H7 (cell line): Measurements from ENCODE around the gene ZBTB7C. TPM values are rescaled to one million over a fixed set of nuclear protein-coding genes. Genes with fewer than 3 reads are reported as not detected.

Experiments
- DNase-seq: peaks from one replicate; pipeline ENCODE4 v3.0.0; 2012
- H3K27me3 ChIP-seq: 2 replicates; pipeline ENCODE4 v1.6.0; 2011; ENCODE audit warnings: mild to moderate bottlenecking, low read length; ENCODE audit not compliant: control insufficient read depth, insufficient read depth
- H3K36me3 ChIP-seq: replicated peaks from 2 replicates; pipeline ENCODE4 v1.5.1; 2011; ENCODE audit warnings: low read length; ENCODE audit not compliant: control insufficient read depth, insufficient read depth
- H3K4me3 ChIP-seq: 2 replicates; pipeline ENCODE4 v1.5.1; 2011; ENCODE audit warnings: low read depth, mild to moderate bottlenecking, control low read depth, low read length, moderate library complexity; ENCODE audit not compliant: insufficient read depth
- total RNA-seq: library from RNA; depleted of rRNA; stranded (reverse); fragments of >200 nt; shearing (Covaris generic); gene quantifications from 2 replicates; pipeline ENCODE4 v1.2.3, GENCODE V29; 2014

ZBTB7C gene
- total RNA-seq, 1 experiment from 2014 or later = 0.38 TPM

- Histone ChIP-seq H3K27me3 (peaks cover 1% of the 10 kb centered on the region; the same call in 1 of the 2 replicates), H3K36me3 (no peaks in the 10 kb centered on the region), H3K4me3 (no peak overlapping the region)
- no peak for DNase-seq
Observed at GRCh38 chr18:48433541-48433940, 24.4 kb upstream of the ZBTB7C start.

GRCh38 chr18:48430150-48430549 lies 21.0 kb upstream of the ZBTB7C start:
- H3K27me3 ChIP-seq = peaks cover 1% of the 10 kb centered on the region; the same call in 1 of the 2 replicates
- DNase-seq = no peak
- no peaks in the 10 kb centered on the region for H3K36me3 ChIP-seq
- no peak overlapping the region for H3K4me3 ChIP-seq

GRCh38 chr18:48428475-48429177 lies 19.4 kb upstream of the ZBTB7C start:
- no peaks in the 10 kb centered on the region for H3K36me3 ChIP-seq
- DNase-seq = no peak
- H3K4me3 ChIP-seq = no peak overlapping the region
- peaks cover 4% of the 10 kb centered on the region for H3K27me3 ChIP-seq

GRCh38 chr18:48422947-48423378 lies 13.8 kb upstream of the ZBTB7C start:
- peaks cover 5% of the 10 kb centered on the region for H3K27me3 ChIP-seq
- peak; percentile 59 for DNase-seq
- H3K36me3 ChIP-seq = no peaks in the 10 kb centered on the region
- peak overlapping the region; percentile 14; the same call in 1 of the 2 replicates for H3K4me3 ChIP-seq

DNA sequence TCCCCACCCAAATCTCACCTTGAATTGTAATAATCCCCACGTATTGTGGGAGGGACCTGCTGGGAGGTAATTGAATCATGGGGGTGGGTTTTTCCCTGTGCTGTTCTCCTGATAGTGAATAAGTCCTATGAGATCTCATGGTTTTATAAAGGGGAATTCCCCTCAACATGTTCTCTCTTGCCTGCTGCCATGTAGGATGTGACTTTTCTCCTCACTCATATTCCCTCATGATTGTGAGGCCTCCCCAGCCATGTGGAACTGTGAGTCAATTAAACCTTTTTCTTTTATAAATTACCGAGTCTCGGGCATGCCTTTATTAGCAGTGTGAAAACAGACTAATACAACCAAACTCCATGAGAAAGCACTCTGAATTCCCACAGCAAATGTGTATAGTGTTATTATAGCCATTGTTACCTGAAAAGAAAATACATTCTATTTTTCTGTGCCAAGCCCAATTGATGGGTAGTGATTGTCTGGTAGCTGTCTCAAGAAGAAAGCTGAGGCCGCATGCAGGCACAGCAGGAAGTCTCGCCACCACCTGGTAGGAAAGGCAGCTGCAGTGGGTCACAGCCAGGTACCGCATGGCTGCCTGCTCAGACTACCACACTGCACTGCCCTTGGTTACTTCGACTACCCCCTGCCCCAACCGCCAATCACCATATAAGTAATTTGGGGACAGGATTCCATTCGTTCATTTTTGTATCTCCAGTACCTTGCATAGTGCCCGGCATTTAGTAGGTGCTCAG lies 10.3 kb upstream of the ZBTB7C start:
- no peak overlapping the region for H3K4me3 ChIP-seq
- no peaks in the 10 kb centered on the region for H3K36me3 ChIP-seq
- peaks cover 10% of the 10 kb centered on the region for H3K27me3 ChIP-seq
- peak; percentile 43 for DNase-seq

DNA sequence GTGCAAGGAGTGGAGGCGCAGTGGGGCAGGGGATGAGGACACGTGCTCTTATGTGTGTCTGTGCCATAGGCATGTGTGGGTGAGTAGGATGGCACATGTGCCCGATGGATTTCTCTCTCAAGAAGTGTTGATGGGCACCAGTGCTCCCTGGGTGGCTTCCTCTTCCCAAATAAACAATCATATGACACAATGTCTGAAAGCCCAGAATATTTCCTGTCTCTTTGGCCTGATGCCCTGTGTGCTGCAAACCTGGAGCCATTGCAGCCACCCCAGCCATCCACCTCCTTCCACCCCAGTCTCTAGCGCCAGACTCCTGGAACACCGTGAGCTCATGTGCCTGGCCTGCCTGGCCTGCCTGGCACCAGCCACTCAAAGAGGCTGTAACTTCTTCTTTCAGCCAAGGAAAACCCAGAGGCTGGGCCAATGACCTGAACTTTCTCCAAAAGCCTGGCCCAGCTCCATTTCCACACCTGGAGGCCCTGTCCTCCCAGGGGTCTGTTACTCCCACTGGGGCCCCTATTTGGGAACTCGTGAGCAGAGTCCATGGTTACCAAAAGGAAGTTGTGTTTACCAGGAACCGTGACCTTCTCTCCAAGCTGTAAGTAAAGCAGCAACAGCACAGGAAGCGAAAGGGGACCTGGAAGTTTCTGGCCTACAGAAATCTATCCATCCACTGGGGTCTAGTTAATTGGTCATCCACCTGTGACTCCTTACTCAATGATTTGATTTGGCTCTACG lies 9.5 kb upstream of the ZBTB7C start:
- peaks cover 8% of the 10 kb centered on the region for H3K27me3 ChIP-seq
- DNase-seq = no peak

DNA sequence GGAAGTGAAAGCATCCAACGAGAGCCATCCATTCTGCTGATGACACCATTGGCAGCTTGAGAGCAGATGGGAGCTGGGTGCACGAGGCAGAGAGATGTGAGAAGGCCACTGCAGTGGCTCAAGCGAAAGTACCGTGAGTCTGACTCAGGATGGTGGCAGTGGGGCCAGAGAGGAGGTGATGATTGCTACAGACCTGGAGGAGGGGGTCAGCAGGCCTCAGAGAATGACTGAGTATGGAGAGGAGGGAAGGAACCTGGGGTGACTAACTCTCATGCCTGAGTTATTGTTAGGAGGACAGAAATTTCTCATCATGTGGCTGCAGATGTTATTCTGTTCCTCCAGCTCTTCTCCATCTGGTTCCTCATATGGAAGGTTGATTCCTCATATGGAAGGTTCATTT lies 8.8 kb upstream of the ZBTB7C start:
- DNase-seq = no peak
- Histone ChIP-seq H3K36me3 (no peaks in the 10 kb centered on the region), H3K27me3 (peaks cover 5% of the 10 kb centered on the region; the same call in 1 of the 2 replicates), H3K4me3 (no peak overlapping the region)

More for the DNA sequence above, 9.5 kb upstream of the ZBTB7C start:
- Histone ChIP-seq H3K4me3 (no peak overlapping the region), H3K36me3 (no peaks in the 10 kb centered on the region)

- Histone ChIP-seq H3K36me3 (no peaks in the 10 kb centered on the region), H3K4me3 (no peak overlapping the region), H3K27me3 (peaks cover 41% of the 10 kb centered on the region)
- DNase-seq = no peak
Observed at GRCh38 chr18:48413342-48413741, 4.2 kb upstream of the ZBTB7C start.

DNA sequence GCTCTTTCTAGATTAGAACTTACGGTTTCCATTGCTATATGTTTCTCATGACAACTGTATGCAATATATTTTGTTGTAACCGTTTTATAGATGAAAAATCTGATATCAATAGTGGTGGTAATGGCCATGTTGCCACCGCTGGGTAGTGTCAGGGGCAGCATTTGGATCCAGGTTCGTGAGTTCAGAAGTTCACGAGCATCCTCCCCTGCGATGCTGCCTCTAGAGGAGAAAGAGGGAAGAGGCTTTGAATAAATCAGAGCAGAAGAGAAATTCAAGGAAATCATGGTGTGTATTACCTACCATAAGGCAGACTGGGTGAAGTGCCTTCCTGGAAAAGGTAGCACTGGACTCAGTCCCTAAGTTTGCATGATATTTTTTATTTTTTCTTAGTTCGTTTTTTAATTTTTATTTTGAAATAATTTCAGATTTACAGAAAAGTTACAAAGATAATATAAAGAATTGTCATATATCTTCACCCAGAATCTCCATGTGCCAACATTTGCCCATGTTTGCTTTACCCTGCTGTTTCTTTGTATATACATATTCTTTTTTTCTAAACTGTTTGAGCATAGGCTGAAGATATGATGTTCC lies 3.3 kb upstream of the ZBTB7C start:
- peaks cover 50% of the 10 kb centered on the region for H3K27me3 ChIP-seq
- DNase-seq = peak; percentile 76
- H3K36me3 ChIP-seq = no peaks in the 10 kb centered on the region
- H3K4me3 ChIP-seq = no peak overlapping the region

DNA sequence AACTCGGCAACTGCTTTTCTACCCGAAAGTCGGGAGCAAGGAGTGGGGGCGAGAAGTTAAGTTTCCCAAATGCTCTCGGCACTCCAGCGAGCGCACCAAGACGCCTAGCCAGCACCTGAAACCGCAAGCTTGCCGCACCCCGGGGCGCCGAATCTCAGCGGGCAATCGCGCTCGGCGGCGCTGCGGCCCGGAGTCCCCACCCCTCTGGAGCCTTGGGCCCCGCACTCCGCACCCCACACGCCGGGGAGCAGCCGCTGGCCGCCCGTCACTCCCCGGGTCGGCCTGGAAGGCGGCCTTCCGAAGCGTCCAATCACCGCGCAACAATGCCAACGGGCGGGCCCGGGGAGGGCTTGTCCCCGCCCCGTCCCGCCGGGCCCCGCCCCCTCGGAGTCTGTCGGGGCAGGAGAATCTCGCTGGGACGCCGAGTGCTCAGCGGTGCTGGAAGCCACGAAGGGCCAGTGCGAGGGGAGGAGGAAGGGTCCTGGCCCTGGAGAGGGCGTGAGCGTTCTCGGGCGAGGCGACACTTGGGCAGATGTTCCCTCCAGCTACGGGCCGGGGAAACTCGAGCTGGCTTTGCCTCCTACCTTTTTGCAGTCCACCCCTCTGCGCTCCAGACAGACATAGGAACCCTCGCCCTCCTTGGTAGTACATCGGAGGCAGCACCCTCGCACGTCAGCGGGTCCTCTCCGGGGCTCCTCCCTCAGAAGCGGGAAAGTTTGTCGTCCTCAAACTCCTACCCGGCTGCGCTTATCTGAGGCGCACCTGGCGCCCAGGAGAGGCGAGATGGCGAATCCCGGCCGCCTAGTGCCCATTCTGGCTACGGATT lies 1.1 kb upstream of the ZBTB7C start:
- H3K27me3 ChIP-seq = peaks cover 64% of the 10 kb centered on the region
- no peaks in the 10 kb centered on the region for H3K36me3 ChIP-seq
- peak overlapping the region; percentile 67 for H3K4me3 ChIP-seq
- peak; percentile 98 for DNase-seq

DNA sequence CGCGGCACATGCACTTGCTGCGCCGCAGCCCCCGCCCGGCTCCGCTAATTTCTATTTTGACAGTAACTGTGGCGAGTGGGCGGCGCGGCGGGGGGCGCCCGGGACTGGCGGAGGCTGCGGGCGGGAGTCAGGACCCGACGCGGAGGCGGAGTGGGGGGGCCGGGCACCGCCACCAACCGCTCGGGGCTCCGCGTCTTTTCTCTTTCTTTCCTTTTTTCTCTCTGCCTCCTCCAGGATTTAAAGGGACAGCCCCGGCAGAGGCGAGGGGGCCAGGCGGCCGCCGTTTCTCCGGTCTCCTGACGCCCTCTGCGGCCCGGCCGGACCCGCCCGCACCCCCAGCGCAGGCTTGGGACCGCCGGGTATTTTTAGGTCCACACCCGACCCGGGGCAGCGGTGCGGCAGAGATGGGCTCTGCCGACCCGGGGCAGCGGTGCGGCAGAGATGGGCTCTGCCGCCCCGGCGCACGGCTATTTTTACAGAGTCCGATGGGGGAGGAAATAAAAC lies 460 bp upstream of the ZBTB7C start:
- peak overlapping the region; percentile 67 for H3K4me3 ChIP-seq
- H3K27me3 ChIP-seq = peaks cover 64% of the 10 kb centered on the region
- no peaks in the 10 kb centered on the region for H3K36me3 ChIP-seq
- DNase-seq = peak; percentile 76

GRCh38 chr18:48408111-48408726 lies 964 bp downstream of the ZBTB7C start:
- H3K27me3 ChIP-seq = peaks cover 64% of the 10 kb centered on the region
- peak; percentile 58 for DNase-seq
- H3K4me3 ChIP-seq = peak overlapping the region; percentile 67; the same call in 1 of the 2 replicates
- H3K36me3 ChIP-seq = no peaks in the 10 kb centered on the region

DNA sequence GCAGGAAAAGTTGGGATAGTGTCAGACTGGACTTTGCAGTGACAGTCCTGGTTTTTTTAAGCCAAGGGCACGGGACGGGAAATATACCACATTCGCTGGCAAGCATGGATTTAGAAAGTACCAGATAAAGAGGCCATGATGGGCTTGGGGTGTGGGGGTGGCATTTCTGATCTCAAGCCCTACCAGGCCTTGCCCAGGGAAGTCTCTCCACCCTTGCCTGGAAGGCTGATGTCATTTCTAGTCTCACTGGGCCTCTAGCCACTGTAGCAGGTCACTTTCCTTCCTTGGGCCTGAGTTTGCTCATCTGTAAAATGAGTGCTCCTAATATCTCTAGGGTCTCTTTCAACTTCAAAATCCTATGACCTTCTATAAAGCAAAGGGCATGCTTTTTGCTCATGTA lies 1.8 kb downstream of the ZBTB7C start:
- DNase-seq = no peak
- no peaks in the 10 kb centered on the region for H3K36me3 ChIP-seq
- peaks cover 64% of the 10 kb centered on the region for H3K27me3 ChIP-seq
- H3K4me3 ChIP-seq = no peak overlapping the region
